ENCODE results near the gene COL25A1.

- TF ChIP-seq CTCF (IDR thresholded peaks at IDR 0.05; ENCODE audit: insufficient read depth, low read depth, low read length) (no peak), EZH2 (IDR thresholded peaks at IDR 0.05; ENCODE audit: insufficient read depth, low read length) (no peak)
These were observed 30.5 kb upstream of the COL25A1 start for GRCh38 chr4:109332926-109333464.

Data from astrocyte (in vitro differentiated cells and primary cell).